BLaER1 treated with 17β-estradiol and CSF1 and Interleukin-3, amounts not matched to agents 10 nM and 100 nM (cell line): ENCODE data around the gene ICE2.
A peak's percentile ranks its signal among the peaks of the same experiment; 100 is the strongest.

Experiments used
- H3K27ac ChIP-seq, 11 experiments: shearing (Covaris generic); formaldehyde crosslinking; 2 replicates each; pipeline ENCODE4 v1.8.1; 2022
- H3K27me3 ChIP-seq, 11 experiments: shearing (Covaris generic); formaldehyde crosslinking; 2 replicates each; pipeline ENCODE4 v1.8.1; 2022
- H3K36me3 ChIP-seq, 11 experiments: shearing (Covaris generic); formaldehyde crosslinking; 2 replicates each; pipeline ENCODE4 v1.8.1; 2022
- H3K4me1 ChIP-seq, 10 experiments: shearing (Covaris generic); formaldehyde crosslinking; 2 replicates each; pipeline ENCODE4 v1.8.1; 2022
- H3K4me2 ChIP-seq, 11 experiments: shearing (Covaris generic); formaldehyde crosslinking; 2 replicates each; pipeline ENCODE4 v1.8.1; 2022
- H3K4me3 ChIP-seq, 10 experiments: shearing (Covaris generic); formaldehyde crosslinking; 2 replicates each; pipeline ENCODE4 v1.8.1; 2022
- H3K9ac ChIP-seq, 11 experiments: shearing (Covaris generic); formaldehyde crosslinking; 2 replicates each; pipeline ENCODE4 v1.8.1; 2022
- H3K9me3 ChIP-seq, 11 experiments: shearing (Covaris generic); formaldehyde crosslinking; replicated peaks in 1 of 11; 2 replicates each; pipeline ENCODE4 v1.8.1; 2022
- H4K20me1 ChIP-seq, 11 experiments: shearing (Covaris generic); formaldehyde crosslinking; 2 replicates each; pipeline ENCODE4 v1.8.1; 2022
- Cebpa-rat ChIP-seq, 11 experiments: shearing (Covaris generic); IDR thresholded peaks; 2 replicates each; pipeline ENCODE4 v1.8.1; 2022

Gene ICE2

GRCh38 chr15:60399931-60400330 lies 79.0 kb downstream of the ICE2 start:
- Histone ChIP-seq H3K9me3 (no peaks in the 10 kb centered on the region), H3K27ac (peak overlapping the region in 6 of 11 experiments; percentile 92 to 98 (median 96); a peak in 6 of 22 replicates), H3K4me1 (peaks cover 27 to 52% (median 36%) of the 10 kb centered on the region in 10 experiments), H3K27me3 (no peaks in the 10 kb centered on the region), H3K36me3 (peaks cover 6 to 21% (median 15%) of the 10 kb centered on the region in 11 experiments; a peak in 21 of 22 replicates), H3K4me2 (peak overlapping the region in 3 of 11 experiments; percentile 90 to 96 (median 93); a peak in 5 of 22 replicates), H3K4me3 (no peak overlapping the region), H3K9ac (no peak overlapping the region), H4K20me1 (peaks cover 0 to 27% (median 20%) of the 10 kb centered on the region in 11 experiments; a peak in 19 of 22 replicates)
- TF ChIP-seq Cebpa-rat (IDR thresholded peaks at IDR 0.05): no peak

DNA sequence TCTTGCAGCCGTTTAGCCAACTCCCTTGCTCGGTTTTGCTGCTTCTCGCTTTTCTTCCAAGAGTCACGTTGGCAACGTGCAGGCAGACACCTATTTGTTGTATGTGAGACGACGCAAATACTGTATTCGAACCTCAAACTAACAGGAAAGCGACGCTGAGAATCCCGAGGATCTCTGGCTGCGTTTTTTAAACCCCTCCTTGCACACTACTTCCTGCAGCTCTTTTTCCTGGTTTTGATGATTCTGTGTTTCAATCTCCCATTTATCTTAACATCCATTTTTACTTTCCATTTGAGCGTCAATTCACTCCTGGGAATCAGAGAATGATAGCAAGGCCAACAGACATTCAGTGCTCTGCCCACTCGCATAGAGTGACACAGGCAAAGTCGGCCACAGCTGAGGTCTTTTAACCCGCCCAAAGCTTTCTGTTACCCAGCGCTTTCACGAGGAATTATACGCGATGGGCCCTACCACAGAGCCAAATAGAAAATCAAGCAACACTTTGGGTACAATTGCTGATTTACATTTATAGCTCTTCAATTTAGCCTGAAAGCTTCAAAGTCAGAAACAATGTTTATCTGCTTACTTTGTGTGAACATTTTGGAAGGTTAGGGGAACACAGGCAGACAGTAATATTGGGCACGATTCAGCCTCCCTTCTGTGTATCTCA lies 79.6 kb downstream of the ICE2 start:
- H3K27me3 ChIP-seq: no peaks in the 10 kb centered on the region
- H3K9ac ChIP-seq: peak overlapping the region in 8 of 11 experiments; percentile 0 to 98 (median 95); a peak in 13 of 22 replicates
- peak overlapping the region; percentile 81 to 98 (median 91); a peak in 21 of 22 replicates for H3K4me2 ChIP-seq
- H3K27ac ChIP-seq: peak overlapping the region in 9 of 11 experiments; percentile 86 to 98 (median 93); a peak in 15 of 22 replicates
- peaks cover 28 to 57% (median 41%) of the 10 kb centered on the region in 10 experiments for H3K4me1 ChIP-seq
- H3K4me3 ChIP-seq: peak overlapping the region in 2 of 10 experiments; percentile 93 to 97; a peak in 1 of 20 replicates
- H3K36me3 ChIP-seq: peaks cover 10 to 26% (median 20%) of the 10 kb centered on the region in 11 experiments; a peak in 21 of 22 replicates
- no peak for TF ChIP-seq Cebpa-rat (IDR thresholded peaks at IDR 0.05)
- no peaks in the 10 kb centered on the region for H3K9me3 ChIP-seq
- peaks cover 0 to 33% (median 24%) of the 10 kb centered on the region in 11 experiments; a peak in 20 of 22 replicates for H4K20me1 ChIP-seq

GRCh38 chr15:60397772-60398445 lies 81.0 kb downstream of the ICE2 start, which contains the start of gene ANXA2:
ANXA2 (minus strand) TSS chr15:60397986; CDS start chr15:60386075, 11,911 bp downstream.
- Histone ChIP-seq H4K20me1 (peaks cover 0 to 48% (median 39%) of the 10 kb centered on the region in 11 experiments; a peak in 20 of 22 replicates), H3K4me3 (peak within 1 kb of the TSS; percentile 69 to 99 (median 88)), H3K9ac (peak within 1 kb of the TSS; percentile 90 to 98 (median 94)), H3K36me3 (peaks cover 14 to 41% (median 35%) of the 10 kb centered on the region in 11 experiments; a peak in 21 of 22 replicates), H3K9me3 (no peaks in the 10 kb centered on the region), H3K27me3 (no peaks in the 10 kb centered on the region), H3K4me1 (peaks cover 28 to 72% (median 53%) of the 10 kb centered on the region in 10 experiments), H3K27ac (peak within 1 kb of the TSS; percentile 80 to 98 (median 92)), H3K4me2 (peak within 1 kb of the TSS; percentile 81 to 99 (median 95))
- TF ChIP-seq Cebpa-rat (IDR thresholded peaks at IDR 0.05): no peak

GRCh38 chr15:60396958-60397771 lies 81.8 kb downstream of the ICE2 start:
- Histone ChIP-seq H3K4me1 (peaks cover 28 to 72% (median 58%) of the 10 kb centered on the region in 10 experiments), H3K4me3 (peak overlapping the region; percentile 69 to 99 (median 88)), H3K27ac (peak overlapping the region; percentile 78 to 98 (median 92)), H3K36me3 (peaks cover 14 to 48% (median 39%) of the 10 kb centered on the region in 11 experiments; a peak in 21 of 22 replicates), H4K20me1 (peaks cover 0 to 55% (median 46%) of the 10 kb centered on the region in 11 experiments; a peak in 20 of 22 replicates), H3K9ac (peak overlapping the region; percentile 90 to 98 (median 94)), H3K4me2 (peak overlapping the region; percentile 81 to 99 (median 94)), H3K9me3 (no peaks in the 10 kb centered on the region), H3K27me3 (no peaks in the 10 kb centered on the region)
- no peak for TF ChIP-seq Cebpa-rat (IDR thresholded peaks at IDR 0.05)

DNA sequence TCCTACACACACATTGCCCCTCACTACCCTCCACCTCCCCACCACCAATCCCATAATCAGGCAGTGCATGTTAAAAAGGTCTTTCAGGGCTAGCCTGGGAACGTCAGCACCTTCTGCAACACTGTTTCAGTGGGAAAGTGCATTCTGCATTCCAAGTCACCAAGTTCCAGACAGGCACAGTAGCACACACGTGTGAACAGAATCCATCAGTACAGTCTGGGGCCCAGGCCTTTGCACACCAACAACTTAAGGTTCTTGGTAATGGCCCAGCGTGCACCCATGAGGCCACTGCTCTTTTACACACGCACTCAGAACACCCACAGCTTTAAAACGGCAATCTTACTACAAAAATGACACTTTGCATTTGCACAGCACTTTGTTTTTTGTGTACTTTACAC lies 82.4 kb downstream of the ICE2 start:
- Histone ChIP-seq H3K4me2 (peak overlapping the region; percentile 81 to 99 (median 94)), H3K4me1 (peaks cover 28 to 79% (median 62%) of the 10 kb centered on the region in 10 experiments)
- TF ChIP-seq Cebpa-rat (IDR thresholded peaks at IDR 0.05): no peak

DNA sequence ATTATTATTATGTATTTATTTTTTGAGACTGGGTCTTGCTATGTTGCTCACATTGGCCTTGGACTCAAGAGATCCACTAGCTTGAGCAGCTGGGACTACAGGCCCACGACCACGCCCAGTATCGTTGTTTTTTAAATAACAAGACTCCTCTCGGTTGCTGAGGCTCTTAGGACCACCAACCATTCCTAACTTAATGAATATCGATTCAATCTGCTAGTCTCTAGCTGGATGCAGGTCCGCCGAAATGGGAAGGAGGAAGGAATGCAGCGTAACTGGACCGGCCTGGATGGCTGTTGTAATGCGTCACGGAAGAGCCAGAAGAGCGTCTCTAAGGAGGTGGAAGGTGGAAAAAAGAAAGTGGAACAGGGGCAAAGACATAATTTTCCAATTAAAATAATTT lies 82.8 kb downstream of the ICE2 start:
- H3K27ac ChIP-seq: peak overlapping the region in 10 of 11 experiments; percentile 14 to 98 (median 40); a peak in 16 of 22 replicates
- H3K9me3 ChIP-seq: no peaks in the 10 kb centered on the region
- no peaks in the 10 kb centered on the region for H3K27me3 ChIP-seq
- peaks cover 0 to 66% (median 57%) of the 10 kb centered on the region in 11 experiments; a peak in 20 of 22 replicates for H4K20me1 ChIP-seq
- peak overlapping the region; percentile 81 to 99 (median 94) for H3K4me2 ChIP-seq
- peaks cover 28 to 79% (median 66%) of the 10 kb centered on the region in 10 experiments for H3K4me1 ChIP-seq
- H3K36me3 ChIP-seq: peaks cover 14 to 59% (median 48%) of the 10 kb centered on the region in 11 experiments; a peak in 21 of 22 replicates
- peak overlapping the region in 10 of 11 experiments; percentile 90 to 98 (median 95); a peak in 17 of 22 replicates for H3K9ac ChIP-seq
- peak overlapping the region; percentile 9 to 99 (median 88); a peak in 18 of 20 replicates for H3K4me3 ChIP-seq
- TF ChIP-seq Cebpa-rat (IDR thresholded peaks at IDR 0.05): no peak

More for the DNA sequence above, 82.4 kb downstream of the ICE2 start:
- Histone ChIP-seq H4K20me1 (peaks cover 0 to 61% (median 52%) of the 10 kb centered on the region in 11 experiments; a peak in 20 of 22 replicates), H3K9me3 (no peaks in the 10 kb centered on the region), H3K36me3 (peaks cover 14 to 54% (median 43%) of the 10 kb centered on the region in 11 experiments; a peak in 21 of 22 replicates), H3K27me3 (no peaks in the 10 kb centered on the region), H3K4me3 (peak overlapping the region; percentile 69 to 99 (median 88)), H3K9ac (peak overlapping the region; percentile 90 to 98 (median 94)), H3K27ac (peak overlapping the region; percentile 78 to 98 (median 92); a peak in 21 of 22 replicates)

DNA sequence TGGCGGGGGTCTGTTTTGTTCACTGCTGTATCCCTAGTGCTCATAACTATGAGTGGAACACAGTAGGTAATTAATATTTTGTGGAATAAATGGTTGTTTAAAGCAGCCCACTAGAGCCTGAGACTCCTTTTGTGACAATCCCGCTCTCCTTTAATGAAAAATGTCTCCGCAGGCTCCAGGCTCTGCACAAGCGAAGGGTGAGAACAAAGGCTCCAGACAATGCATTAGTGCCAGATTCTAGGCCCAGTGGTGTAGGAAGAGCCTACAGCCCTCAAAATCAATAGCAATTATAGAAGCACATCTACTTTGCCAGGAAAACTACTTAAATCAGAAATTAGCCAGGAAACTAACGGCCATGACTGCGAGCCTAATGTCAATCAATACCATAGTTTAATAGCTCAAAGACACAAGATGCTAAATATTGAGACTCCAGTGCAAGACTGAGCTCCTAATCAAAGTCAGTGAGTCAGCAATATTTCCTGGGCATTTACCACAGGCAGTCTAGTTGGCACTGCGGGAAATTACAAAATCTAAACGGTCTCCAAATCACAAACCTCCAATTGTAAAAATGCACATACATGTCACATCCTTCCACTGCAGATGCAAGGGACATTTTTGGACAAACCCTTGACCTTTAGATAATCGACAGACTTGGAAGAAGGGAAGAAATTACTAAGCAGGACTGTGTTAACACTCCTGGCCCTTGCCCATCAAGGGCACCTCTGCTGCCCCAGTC lies 83.5 kb downstream of the ICE2 start:
- peaks cover 14 to 66% (median 53%) of the 10 kb centered on the region in 11 experiments; a peak in 21 of 22 replicates for H3K36me3 ChIP-seq
- H3K4me1 ChIP-seq: peaks cover 28 to 81% (median 73%) of the 10 kb centered on the region in 10 experiments
- peaks cover 0 to 72% (median 63%) of the 10 kb centered on the region in 11 experiments; a peak in 20 of 22 replicates for H4K20me1 ChIP-seq
- peak overlapping the region in 8 of 10 experiments; percentile 69 to 99 (median 90); a peak in 15 of 20 replicates for H3K4me3 ChIP-seq
- peak overlapping the region in 9 of 11 experiments; percentile 12 to 98 (median 96); a peak in 12 of 22 replicates for H3K9ac ChIP-seq
- H3K9me3 ChIP-seq: no peaks in the 10 kb centered on the region
- H3K27ac ChIP-seq: peak overlapping the region; percentile 14 to 98 (median 40); a peak in 19 of 22 replicates
- TF ChIP-seq Cebpa-rat (IDR thresholded peaks at IDR 0.05): no peak
- no peaks in the 10 kb centered on the region for H3K27me3 ChIP-seq
- peak overlapping the region; percentile 81 to 99 (median 94); a peak in 21 of 22 replicates for H3K4me2 ChIP-seq
